HUES64 (cell line): ENCODE measurements around the gene UBAC1.

Experiments used
- H3K27ac ChIP-seq: 2 replicates; pipeline ENCODE4 v1.7.0; 2013; ENCODE audit warnings: low read depth, low read length, inconsistent platforms
- H3K27me3 ChIP-seq: 2 replicates; pipeline ENCODE4 v1.6.1; 2013; ENCODE audit warnings: mild to moderate bottlenecking, low read length; ENCODE audit not compliant: insufficient read depth
- H3K36me3 ChIP-seq: 2 replicates; pipeline ENCODE4 v1.6.1; 2013; ENCODE audit warnings: mild to moderate bottlenecking, low read length; ENCODE audit not compliant: insufficient read depth
- H3K4me1 ChIP-seq: 2 replicates; pipeline ENCODE4 v1.6.1; 2013; ENCODE audit warnings: mild to moderate bottlenecking, low read length, moderate library complexity; ENCODE audit not compliant: insufficient read depth
- H3K4me3 ChIP-seq: 2 replicates; pipeline ENCODE4 v1.5.1; 2013; ENCODE audit warnings: mild to moderate bottlenecking, low read length, moderate library complexity
- H3K9ac ChIP-seq: 2 replicates; pipeline ENCODE4 v1.6.1; 2013; ENCODE audit warnings: mild to moderate bottlenecking, low read depth, low read length
- H3K9me3 ChIP-seq: 2 replicates; pipeline ENCODE4 v1.6.1; 2013; ENCODE audit warnings: low read depth, low read length; ENCODE audit not compliant: insufficient read depth
- WGBS: fragments of 150-250, 120-280 bp; methylation state at CpG from one replicate; pipeline ENCODE4 v1.1.7; 2013; ENCODE audit warnings: missing lambda C conversion rate; 5-methylcytosine and 5-hydroxymethylcytosine counted together

Gene UBAC1

DNA sequence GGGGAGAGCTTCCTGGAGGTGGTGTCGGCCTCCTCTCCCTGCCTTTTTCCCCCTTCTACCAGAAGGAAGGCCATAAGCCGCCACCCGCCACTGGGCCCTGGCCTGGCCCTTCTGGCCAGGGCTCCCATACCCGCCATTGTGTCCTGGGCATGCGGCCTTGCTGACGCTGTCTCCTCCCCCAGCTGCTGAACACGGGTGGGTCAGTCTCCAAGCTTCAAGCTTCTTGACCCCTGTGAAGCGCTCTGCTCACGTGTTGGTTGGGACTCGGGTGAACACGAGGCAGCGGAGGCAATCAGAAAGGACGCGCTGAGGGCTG is 24.2 kb upstream of the UBAC1 start:
- no peak overlapping the region for H3K9ac ChIP-seq
- H3K27me3 ChIP-seq, result no peaks in the 10 kb centered on the region
- H3K4me3 ChIP-seq, result no peak overlapping the region
- H3K4me1 ChIP-seq, result no peaks in the 10 kb centered on the region
- no peaks in the 10 kb centered on the region for H3K9me3 ChIP-seq
- H3K36me3 ChIP-seq, result no peaks in the 10 kb centered on the region
- 92% methylated on average over 14 of the region's 14 CpGs for WGBS
- H3K27ac ChIP-seq, result no peak overlapping the region

DNA sequence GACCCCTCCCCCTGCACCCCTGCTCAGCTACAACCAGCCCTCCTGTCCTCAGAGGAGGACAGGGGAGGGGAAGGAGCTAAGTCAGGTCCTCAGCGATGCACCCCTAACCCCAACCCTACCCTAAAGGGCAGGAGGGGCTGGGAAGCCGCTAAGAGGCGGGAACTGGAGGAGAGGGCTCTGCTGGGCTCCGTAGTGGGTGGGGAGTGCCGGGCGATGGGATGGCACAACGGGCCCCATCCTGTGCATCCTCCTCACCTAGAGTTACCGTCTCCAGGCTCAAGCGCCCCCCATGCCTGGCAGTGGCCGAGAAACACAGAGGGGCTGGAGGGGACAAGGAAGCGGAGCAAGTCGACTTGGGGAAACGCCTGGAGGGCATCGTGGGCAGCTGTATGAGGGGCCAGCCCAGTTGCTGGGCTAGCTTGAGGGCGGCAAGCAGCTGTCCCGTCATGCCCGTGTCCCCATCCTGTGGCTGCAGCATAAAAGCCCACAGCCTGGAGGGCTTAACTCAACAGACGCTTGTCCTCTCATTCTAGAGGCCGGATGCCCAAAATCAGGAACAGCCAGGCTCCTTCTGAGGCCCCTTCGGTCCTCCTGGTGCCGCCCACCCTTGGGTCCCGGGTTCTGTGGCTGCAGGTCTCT is 23.0 kb upstream of the UBAC1 start:
- 90% methylated on average over 21 of the region's 22 CpGs for WGBS
- no peaks in the 10 kb centered on the region for H3K4me1 ChIP-seq
- H3K9ac ChIP-seq, result no peak overlapping the region

DNA sequence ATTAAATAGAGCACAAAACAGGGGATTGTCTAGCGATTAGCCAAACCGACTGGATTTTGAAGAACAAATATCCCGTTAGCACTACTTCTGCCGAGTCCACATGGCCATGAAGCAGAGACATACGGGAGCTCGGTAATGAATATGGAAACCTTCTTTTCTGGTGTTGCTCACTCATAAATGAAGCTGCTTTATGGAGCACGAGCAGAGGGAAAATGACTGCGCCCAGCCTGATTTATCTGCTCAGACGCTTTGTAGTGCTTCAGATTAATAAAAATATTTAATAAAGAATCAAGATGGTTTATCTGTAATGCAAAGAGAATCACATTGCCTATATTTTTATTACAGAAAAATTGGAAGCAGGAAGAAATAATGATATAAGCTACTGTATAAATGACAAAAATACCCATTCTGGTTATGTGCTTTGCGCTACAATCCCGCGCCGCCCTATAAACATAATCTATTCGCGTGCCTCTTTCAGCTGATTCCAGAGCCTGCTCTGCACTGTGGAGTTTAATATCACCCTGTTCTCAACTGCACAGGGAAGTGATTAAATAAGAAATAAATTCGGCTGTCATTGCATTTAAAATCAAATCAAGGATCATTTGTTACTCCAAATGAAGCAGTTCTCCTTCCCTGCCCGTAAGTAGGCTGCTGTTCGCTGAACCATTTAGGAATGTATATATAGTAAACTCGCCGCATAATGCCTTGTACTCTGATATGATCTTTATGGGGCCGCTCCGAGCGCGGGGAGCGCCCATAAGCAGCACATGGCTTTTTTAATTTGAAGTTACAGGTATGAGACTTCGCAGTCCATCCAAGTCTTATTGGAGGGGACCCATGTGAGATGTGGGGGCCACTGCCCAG is 22.3 kb upstream of the UBAC1 start:
- no peak overlapping the region for H3K4me3 ChIP-seq
- no peaks in the 10 kb centered on the region for H3K27me3 ChIP-seq
- H3K27ac ChIP-seq, result no peak overlapping the region
- no peaks in the 10 kb centered on the region for H3K4me1 ChIP-seq
- H3K9ac ChIP-seq, result no peak overlapping the region
- H3K9me3 ChIP-seq, result no peaks in the 10 kb centered on the region
- 94% methylated on average over 26 of the region's 26 CpGs for WGBS
- no peaks in the 10 kb centered on the region for H3K36me3 ChIP-seq

More for the DNA sequence above, 23.0 kb upstream of the UBAC1 start:
- H3K27ac ChIP-seq, result no peak overlapping the region
- H3K27me3 ChIP-seq, result no peaks in the 10 kb centered on the region
- H3K4me3 ChIP-seq, result no peak overlapping the region
- no peaks in the 10 kb centered on the region for H3K9me3 ChIP-seq
- no peaks in the 10 kb centered on the region for H3K36me3 ChIP-seq

DNA sequence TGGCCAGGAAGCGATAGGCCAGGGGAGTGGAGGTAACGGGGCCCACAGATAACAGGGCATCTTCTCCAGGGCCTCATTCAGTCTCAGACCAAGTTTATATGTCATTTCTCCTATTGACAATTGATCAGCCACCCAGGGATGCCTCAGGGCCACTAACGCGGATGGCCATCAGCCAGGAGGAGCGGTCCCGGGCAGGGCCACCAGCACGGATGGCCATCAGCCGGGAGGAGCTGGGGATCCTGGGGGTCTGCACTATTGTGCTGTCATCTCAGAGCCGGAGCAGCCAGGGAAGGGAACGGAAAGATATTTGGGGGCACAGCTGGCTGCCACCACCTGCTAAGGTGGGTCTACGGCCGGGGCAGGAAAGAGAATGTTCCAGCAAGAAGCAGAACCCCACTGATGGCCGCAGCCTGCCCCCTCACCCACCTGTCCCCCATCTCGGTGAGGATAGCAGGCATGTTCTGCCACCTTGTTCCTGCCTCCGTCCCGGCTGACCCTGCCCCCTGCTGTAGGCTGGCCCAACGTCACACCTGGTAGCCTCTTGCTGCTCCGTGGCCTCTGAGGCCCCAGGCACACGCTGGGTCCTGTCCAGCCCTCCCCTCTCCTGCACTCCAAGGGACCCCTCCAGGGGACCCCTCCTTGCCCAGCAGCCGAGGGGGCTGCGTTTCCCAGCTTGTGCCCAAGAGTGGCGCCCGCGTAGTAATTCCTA is 21.5 kb upstream of the UBAC1 start:
- Histone ChIP-seq H3K4me3 (no peak overlapping the region), H3K27me3 (no peaks in the 10 kb centered on the region), H3K4me1 (no peaks in the 10 kb centered on the region), H3K9me3 (no peaks in the 10 kb centered on the region), H3K9ac (no peak overlapping the region), H3K36me3 (no peaks in the 10 kb centered on the region), H3K27ac (no peak overlapping the region)
- 84% methylated on average over 24 of the region's 24 CpGs for WGBS

GRCh38 chr9:135980926-135981630 is 19.9 kb upstream of the UBAC1 start:
- Histone ChIP-seq H3K9ac (no peak overlapping the region), H3K36me3 (no peaks in the 10 kb centered on the region), H3K27me3 (no peaks in the 10 kb centered on the region), H3K27ac (no peak overlapping the region), H3K4me1 (no peaks in the 10 kb centered on the region), H3K4me3 (no peak overlapping the region), H3K9me3 (no peaks in the 10 kb centered on the region)
- WGBS, result 93% methylated on average over 29 of the region's 29 CpGs

DNA sequence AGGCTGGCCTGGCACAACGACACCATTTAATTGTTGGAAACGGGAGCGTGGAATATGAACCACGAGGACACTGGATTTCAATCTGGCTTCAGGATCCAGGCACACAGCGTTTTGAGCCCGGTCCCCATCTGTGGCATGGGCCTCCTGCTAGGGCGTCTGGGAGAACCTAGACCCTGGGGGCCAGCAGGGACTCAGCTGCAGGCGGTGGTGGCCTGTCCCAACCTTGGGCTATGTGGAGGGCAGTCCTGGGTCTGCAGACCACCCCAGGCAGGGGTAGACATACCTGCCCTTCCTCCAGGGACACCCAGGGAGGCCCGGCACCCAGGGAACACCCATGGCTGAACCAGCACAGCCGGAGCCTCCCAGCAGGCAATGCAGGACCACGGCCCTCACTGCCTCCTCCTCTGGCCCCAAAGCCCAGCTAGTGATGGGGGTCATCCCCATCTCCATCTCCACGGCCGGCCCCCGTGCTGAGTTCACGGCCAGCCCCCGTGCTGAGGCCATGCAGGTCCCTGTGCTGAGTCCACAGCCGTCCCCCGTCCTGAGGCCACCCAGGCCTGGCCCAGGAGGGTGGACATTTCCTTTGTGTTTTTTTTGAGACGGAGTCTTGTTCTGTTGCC is 18.5 kb upstream of the UBAC1 start:
- WGBS, result 90% methylated on average over 19 of the region's 19 CpGs
- Histone ChIP-seq H3K9ac (no peak overlapping the region), H3K27ac (no peak overlapping the region), H3K4me1 (no peaks in the 10 kb centered on the region), H3K27me3 (no peaks in the 10 kb centered on the region), H3K9me3 (no peaks in the 10 kb centered on the region), H3K36me3 (no peaks in the 10 kb centered on the region), H3K4me3 (no peak overlapping the region)

DNA sequence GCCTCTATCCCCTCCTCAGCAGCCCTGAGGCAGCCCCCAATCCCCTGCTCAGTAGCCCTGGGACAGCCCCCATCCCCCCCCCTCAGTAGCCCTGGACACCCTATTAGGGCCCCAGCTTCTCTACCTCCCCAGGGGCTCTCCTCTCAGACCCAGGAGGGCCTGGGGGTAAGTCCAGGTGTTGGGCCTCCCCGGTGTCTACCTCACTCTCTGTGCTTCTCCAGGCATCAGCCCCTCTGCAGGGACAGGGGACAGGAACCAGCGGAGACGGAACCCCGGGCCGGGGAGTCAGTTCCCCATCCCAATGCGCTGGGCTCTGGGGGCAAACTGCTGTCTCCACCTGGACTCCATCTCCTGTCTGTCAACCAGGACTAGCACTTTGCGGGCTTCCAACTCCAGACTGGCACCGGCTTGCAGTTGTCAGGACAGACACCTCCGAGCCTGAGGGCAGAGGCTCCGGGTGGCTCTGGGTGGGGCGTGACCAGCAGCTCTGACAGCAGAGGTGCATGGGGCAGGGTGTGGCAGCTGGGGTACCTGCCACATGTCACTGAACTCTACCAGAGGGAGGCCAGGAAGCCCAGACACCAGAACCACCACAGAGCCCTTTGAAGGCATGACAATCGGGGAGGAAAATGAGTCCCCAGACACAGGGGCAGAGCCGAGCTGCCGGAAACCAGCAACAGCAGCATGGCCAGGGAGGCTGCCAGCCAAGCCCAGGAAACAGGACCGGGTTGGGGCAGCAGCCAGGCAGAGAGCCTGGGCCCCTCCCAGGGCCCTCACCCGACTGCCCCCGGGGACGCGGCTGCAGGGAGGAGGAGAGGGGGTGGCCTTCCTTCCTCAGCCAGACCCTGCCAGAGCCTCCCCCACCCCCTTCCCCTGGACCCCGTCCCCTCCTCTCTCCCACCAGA is 17.7 kb upstream of the UBAC1 start:
- no peak overlapping the region for H3K9ac ChIP-seq
- no peak overlapping the region for H3K4me3 ChIP-seq
- H3K27ac ChIP-seq, result no peak overlapping the region
- H3K9me3 ChIP-seq, result no peaks in the 10 kb centered on the region
- WGBS, result 84% methylated on average over 16 of the region's 20 CpGs
- H3K27me3 ChIP-seq, result no peaks in the 10 kb centered on the region
- no peaks in the 10 kb centered on the region for H3K4me1 ChIP-seq
- no peaks in the 10 kb centered on the region for H3K36me3 ChIP-seq

- no peaks in the 10 kb centered on the region for H3K4me1 ChIP-seq
- 71% methylated on average over 13 of the region's 13 CpGs for WGBS
Observed at GRCh38 chr9:135976944-135977343, 15.8 kb upstream of the UBAC1 start.

GRCh38 chr9:135976531-135976930 is 15.4 kb upstream of the UBAC1 start:
- Histone ChIP-seq H3K4me1 (no peaks in the 10 kb centered on the region), H3K27ac (no peak overlapping the region), H3K36me3 (no peaks in the 10 kb centered on the region), H3K27me3 (no peaks in the 10 kb centered on the region), H3K4me3 (no peak overlapping the region), H3K9ac (no peak overlapping the region), H3K9me3 (no peaks in the 10 kb centered on the region)
- 90% methylated on average over 13 of the region's 13 CpGs for WGBS

More at GRCh38 chr9:135976944-135977343, 15.8 kb upstream of the UBAC1 start:
- Histone ChIP-seq H3K9me3 (no peaks in the 10 kb centered on the region), H3K27ac (no peak overlapping the region), H3K36me3 (no peaks in the 10 kb centered on the region), H3K27me3 (no peaks in the 10 kb centered on the region), H3K4me3 (no peak overlapping the region), H3K9ac (no peak overlapping the region)

DNA sequence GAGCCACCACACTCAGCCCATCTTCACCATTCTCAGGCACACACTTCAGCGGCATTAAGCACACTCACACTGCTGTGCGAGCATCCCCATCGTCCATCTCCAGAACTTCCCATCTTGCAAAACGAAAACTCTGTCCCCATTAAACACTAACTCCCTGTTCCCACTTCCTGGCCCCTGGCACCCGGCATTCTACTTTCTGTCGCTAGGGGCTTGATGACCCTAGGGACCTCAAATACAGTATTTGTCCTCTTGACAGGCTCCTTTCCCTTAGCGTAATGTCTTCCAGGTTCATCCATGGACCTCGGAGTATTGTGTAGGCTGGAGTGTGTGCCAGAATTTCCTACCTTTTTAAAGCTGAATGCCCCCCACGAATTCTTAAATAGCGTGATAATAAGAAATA is 14.7 kb upstream of the UBAC1 start:
- Histone ChIP-seq H3K27ac (no peak overlapping the region), H3K9ac (no peak overlapping the region), H3K4me1 (no peaks in the 10 kb centered on the region), H3K27me3 (no peaks in the 10 kb centered on the region), H3K36me3 (no peaks in the 10 kb centered on the region), H3K4me3 (no peak overlapping the region), H3K9me3 (no peaks in the 10 kb centered on the region)
- 90% methylated on average over 10 of the region's 10 CpGs for WGBS
